Endodermal cell (in vitro differentiated cells): ENCODE results near the gene CPT1A. TPM values are rescaled to one million over a fixed set of nuclear protein-coding genes. Genes with fewer than 3 reads are reported as not detected.

Experiments
- DNase-seq: peaks from one replicate; pipeline ENCODE4 v3.0.0-alpha.2; 2017
- H3K27ac ChIP-seq: 2 replicates; pipeline ENCODE4 v1.5.1; 2013; ENCODE audit warnings: mild to moderate bottlenecking, low read depth, low read length, moderate library complexity
- H3K27me3 ChIP-seq: 2 replicates; pipeline ENCODE4 v1.6.1; 2013; ENCODE audit warnings: mild to moderate bottlenecking, low read length, moderate library complexity; ENCODE audit not compliant: insufficient read depth, control insufficient read depth, poor library complexity, severe bottlenecking
- H3K36me3 ChIP-seq: 2 replicates; pipeline ENCODE4 v1.7.0; 2013; ENCODE audit warnings: mild to moderate bottlenecking, low read length, moderate library complexity; ENCODE audit not compliant: control insufficient read depth, insufficient read depth
- H3K4me1 ChIP-seq: one replicate; pipeline ENCODE4 v1.7.0; 2013; ENCODE audit warnings: low read length; ENCODE audit not compliant: control insufficient read depth, insufficient read depth
- H3K4me3 ChIP-seq: 2 replicates; pipeline ENCODE4 v1.5.1; 2013; ENCODE audit warnings: mild to moderate bottlenecking, low read length, moderate library complexity
- H3K9ac ChIP-seq: 2 replicates; pipeline ENCODE4 v1.6.1; 2013; ENCODE audit warnings: mild to moderate bottlenecking, low read length, moderate library complexity; ENCODE audit not compliant: poor library complexity, severe bottlenecking; ENCODE audit errors: extremely low read depth
- H3K9me3 ChIP-seq: 2 replicates; pipeline ENCODE4 v1.6.1; 2013; ENCODE audit warnings: mild to moderate bottlenecking, low read length, moderate library complexity; ENCODE audit not compliant: control insufficient read depth
- H3K27ac Mint-ChIP-seq: 2 replicates; pipeline ENCODE4 v1.8.0; 2020; ENCODE audit warnings: mixed read lengths
- H3K27me3 Mint-ChIP-seq: 2 replicates; pipeline ENCODE4 v1.8.0; 2021; ENCODE audit warnings: mild to moderate bottlenecking, mixed read lengths; ENCODE audit not compliant: insufficient read depth
- H3K36me3 Mint-ChIP-seq: 2 replicates; pipeline ENCODE4 v1.8.0; 2020; ENCODE audit warnings: low read depth, mixed read lengths
- H3K4me1 Mint-ChIP-seq: 2 replicates; pipeline ENCODE4 v1.8.0; 2020; ENCODE audit warnings: mixed read lengths
- H3K4me3 Mint-ChIP-seq: 2 replicates; pipeline ENCODE4 v1.8.0; 2020; ENCODE audit warnings: mild to moderate bottlenecking, moderate library complexity, mixed read lengths
- H3K9me3 Mint-ChIP-seq: 2 replicates; pipeline ENCODE4 v1.8.0; 2020; ENCODE audit warnings: mild to moderate bottlenecking, mixed read lengths
- WGBS, 2 experiments: methylation state at CpG; one replicate each; pipeline versions ENCODE4 v1.1.5 to v1.1.7; 2013; ENCODE audit warnings: missing lambda C conversion rate in 2 of 2, mixed read lengths in 1 of 2; ENCODE audit not compliant: insufficient coverage in 1 of 2, insufficient read length in 1 of 2; 5-methylcytosine and 5-hydroxymethylcytosine counted together
- total RNA-seq, 2 donors: library from RNA; stranded (reverse); fragmentation: NEBNext Ultra II Directional in 1 of 2; extraction: Animal tissue kit (Norgen Biotek cat#: 25700) in 1 of 2; gene quantifications; 2 replicates in 1 of 2; 3 replicates in 1 of 2; pipeline ENCODE4 v1.2.1, GENCODE V29; 2021
- TF ChIP-seq, protein P1 (sequence below): fragments of 200-600 bp; sonication (generic); conservative IDR thresholded peaks from 2 replicates; pipeline ENCODE4 v1.5.0; 2021; ENCODE audit warnings: antibody characterized with exemption, mild to moderate bottlenecking

Gene CPT1A
- total RNA-seq, 2 donors from 2014 or later, result 3.3 to 7.3 TPM

- H3K27me3 ChIP-seq, result no peaks in the 10 kb centered on the region
- Mint-ChIP-seq H3K27me3 (no peaks in the 10 kb centered on the region), H3K27ac (no peak overlapping the region), H3K4me3 (no peak overlapping the region), H3K36me3 (peaks cover 19% of the 10 kb centered on the region), H3K9me3 (no peaks in the 10 kb centered on the region), H3K4me1 (peaks cover 6% of the 10 kb centered on the region)
- WGBS, 2 experiments, result 95 to 96% methylated on average over 20 to 26 of the region's 26 CpGs
- H3K4me3 ChIP-seq, result no peak overlapping the region
- no peaks in the 10 kb centered on the region for H3K36me3 ChIP-seq
- no peak overlapping the region for H3K9ac ChIP-seq
- TF ChIP-seq, protein P1, sequence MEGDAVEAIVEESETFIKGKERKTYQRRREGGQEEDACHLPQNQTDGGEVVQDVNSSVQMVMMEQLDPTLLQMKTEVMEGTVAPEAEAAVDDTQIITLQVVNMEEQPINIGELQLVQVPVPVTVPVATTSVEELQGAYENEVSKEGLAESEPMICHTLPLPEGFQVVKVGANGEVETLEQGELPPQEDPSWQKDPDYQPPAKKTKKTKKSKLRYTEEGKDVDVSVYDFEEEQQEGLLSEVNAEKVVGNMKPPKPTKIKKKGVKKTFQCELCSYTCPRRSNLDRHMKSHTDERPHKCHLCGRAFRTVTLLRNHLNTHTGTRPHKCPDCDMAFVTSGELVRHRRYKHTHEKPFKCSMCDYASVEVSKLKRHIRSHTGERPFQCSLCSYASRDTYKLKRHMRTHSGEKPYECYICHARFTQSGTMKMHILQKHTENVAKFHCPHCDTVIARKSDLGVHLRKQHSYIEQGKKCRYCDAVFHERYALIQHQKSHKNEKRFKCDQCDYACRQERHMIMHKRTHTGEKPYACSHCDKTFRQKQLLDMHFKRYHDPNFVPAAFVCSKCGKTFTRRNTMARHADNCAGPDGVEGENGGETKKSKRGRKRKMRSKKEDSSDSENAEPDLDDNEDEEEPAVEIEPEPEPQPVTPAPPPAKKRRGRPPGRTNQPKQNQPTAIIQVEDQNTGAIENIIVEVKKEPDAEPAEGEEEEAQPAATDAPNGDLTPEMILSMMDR, result no peak
- DNase-seq, result no peak
- no peak overlapping the region for H3K27ac ChIP-seq
- no peaks in the 10 kb centered on the region for H3K4me1 ChIP-seq
- H3K9me3 ChIP-seq, result no peaks in the 10 kb centered on the region
Observed at GRCh38 chr11:68782711-68783110, 59.0 kb downstream of the CPT1A start.

DNA sequence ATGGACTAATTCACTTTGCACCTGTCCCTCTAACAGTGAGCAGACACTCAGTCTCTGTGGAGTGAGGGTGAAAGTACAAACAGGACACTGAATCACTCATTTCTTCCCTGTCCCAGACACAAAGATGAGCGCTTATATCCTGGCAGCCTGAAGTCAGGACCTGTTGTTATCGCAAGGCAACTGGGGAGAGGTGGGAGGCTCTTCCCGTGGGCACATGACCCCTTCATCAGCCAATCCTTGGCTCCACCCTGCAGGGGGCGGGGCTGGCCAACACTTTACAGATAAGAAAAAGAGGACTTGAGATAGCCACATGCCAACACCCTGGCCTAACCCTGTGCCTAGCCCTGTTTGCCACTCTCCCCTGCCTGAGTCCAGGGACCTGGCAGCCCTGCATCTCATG is 60.9 kb downstream of the CPT1A start:
- Mint-ChIP-seq H3K4me3 (no peak overlapping the region), H3K36me3 (peaks cover 19% of the 10 kb centered on the region), H3K9me3 (no peaks in the 10 kb centered on the region), H3K27me3 (no peaks in the 10 kb centered on the region), H3K27ac (peak overlapping the region; percentile 52), H3K4me1 (peaks cover 6% of the 10 kb centered on the region)
- TF ChIP-seq, protein P1, result no peak
- H3K9ac ChIP-seq, result no peak overlapping the region
- no peak overlapping the region for H3K27ac ChIP-seq
- H3K36me3 ChIP-seq, result no peaks in the 10 kb centered on the region
- peak; percentile 94 for DNase-seq
- H3K27me3 ChIP-seq, result no peaks in the 10 kb centered on the region
- H3K4me3 ChIP-seq, result no peak overlapping the region
- 63 to 79% methylated on average over 3 to 4 of the region's 4 CpGs for WGBS, 2 experiments
- H3K9me3 ChIP-seq, result no peaks in the 10 kb centered on the region
- no peaks in the 10 kb centered on the region for H3K4me1 ChIP-seq

- Mint-ChIP-seq H3K27ac (peak overlapping the region; percentile 49), H3K9me3 (no peaks in the 10 kb centered on the region), H3K36me3 (peaks cover 24% of the 10 kb centered on the region), H3K4me3 (no peak overlapping the region), H3K27me3 (no peaks in the 10 kb centered on the region), H3K4me1 (peaks cover 6% of the 10 kb centered on the region)
- TF ChIP-seq, protein P1, result no peak
- WGBS, 2 experiments, result 95 to 100% methylated on average over 2 to 7 of the region's 7 CpGs
- no peaks in the 10 kb centered on the region for H3K27me3 ChIP-seq
- no peaks in the 10 kb centered on the region for H3K4me1 ChIP-seq
- no peaks in the 10 kb centered on the region for H3K9me3 ChIP-seq
- H3K36me3 ChIP-seq, result no peaks in the 10 kb centered on the region
- DNase-seq, result no peak
- H3K27ac ChIP-seq, result no peak overlapping the region
- H3K9ac ChIP-seq, result no peak overlapping the region
- no peak overlapping the region for H3K4me3 ChIP-seq
Observed at GRCh38 chr11:68778205-68778604, 63.5 kb downstream of the CPT1A start.
